Testis (tissue), 2 donors: ENCODE data around the gene PRPH.

ENCODE experiments used
- POLR2A ChIP-seq: fragments of 450-650 bp; IDR thresholded peaks from one replicate; pipeline ENCODE4 v1.6.1; 2017; ENCODE audit warnings: antibody characterized with exemption, mild to moderate bottlenecking, moderate library complexity
- TF ChIP-seq, protein P1 (sequence below), 3 experiments: fragments of 450-650 bp in 2 of 3; fragments of 200-600 bp in 1 of 3; sonication (generic) in 1 of 3; IDR thresholded peaks; one replicate each; pipeline ENCODE4 v1.5.1; 2016 to 2019; ENCODE audit warnings: antibody characterized with exemption in 3 of 3, mild to moderate bottlenecking in 2 of 3, moderate library complexity in 1 of 3

DNA sequence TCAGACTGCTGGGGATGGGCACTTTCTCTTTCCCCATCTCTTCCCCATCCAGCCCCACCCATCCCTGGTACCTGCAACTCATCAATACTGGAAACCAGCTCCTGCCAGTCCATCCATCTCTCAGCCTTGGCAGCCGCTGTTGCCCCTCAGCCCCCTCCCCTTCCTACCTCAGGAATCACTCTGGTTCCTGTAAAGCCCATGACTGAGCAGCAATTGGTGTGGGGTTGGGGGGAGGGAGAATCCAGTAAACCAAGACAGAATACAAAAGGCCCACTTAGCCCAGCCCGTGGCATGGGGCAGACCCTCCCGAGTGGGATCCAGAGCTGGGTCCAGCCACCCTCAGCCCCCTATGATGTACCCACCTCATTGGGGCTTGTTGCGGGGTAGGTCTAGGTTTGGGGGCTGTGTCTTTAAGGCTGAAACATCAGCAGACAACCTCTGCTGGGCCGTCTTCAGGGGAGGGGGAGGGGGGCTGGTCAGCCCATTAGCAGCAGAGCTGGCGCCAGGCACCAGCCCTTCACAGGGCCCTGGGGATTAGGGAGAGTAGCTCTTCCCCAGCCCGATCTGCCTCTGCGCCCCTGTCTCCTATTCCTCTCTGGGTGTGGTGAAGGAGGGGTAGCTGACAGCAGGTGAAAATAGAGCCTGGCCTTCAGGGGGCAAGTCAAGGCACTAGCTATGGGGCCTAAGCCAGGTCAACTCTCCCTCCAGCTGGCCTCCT lies 702 bp upstream of the PRPH start:
- TF ChIP-seq, protein P1, sequence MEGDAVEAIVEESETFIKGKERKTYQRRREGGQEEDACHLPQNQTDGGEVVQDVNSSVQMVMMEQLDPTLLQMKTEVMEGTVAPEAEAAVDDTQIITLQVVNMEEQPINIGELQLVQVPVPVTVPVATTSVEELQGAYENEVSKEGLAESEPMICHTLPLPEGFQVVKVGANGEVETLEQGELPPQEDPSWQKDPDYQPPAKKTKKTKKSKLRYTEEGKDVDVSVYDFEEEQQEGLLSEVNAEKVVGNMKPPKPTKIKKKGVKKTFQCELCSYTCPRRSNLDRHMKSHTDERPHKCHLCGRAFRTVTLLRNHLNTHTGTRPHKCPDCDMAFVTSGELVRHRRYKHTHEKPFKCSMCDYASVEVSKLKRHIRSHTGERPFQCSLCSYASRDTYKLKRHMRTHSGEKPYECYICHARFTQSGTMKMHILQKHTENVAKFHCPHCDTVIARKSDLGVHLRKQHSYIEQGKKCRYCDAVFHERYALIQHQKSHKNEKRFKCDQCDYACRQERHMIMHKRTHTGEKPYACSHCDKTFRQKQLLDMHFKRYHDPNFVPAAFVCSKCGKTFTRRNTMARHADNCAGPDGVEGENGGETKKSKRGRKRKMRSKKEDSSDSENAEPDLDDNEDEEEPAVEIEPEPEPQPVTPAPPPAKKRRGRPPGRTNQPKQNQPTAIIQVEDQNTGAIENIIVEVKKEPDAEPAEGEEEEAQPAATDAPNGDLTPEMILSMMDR (IDR thresholded peaks at IDR 0.05) = no peak
- TF ChIP-seq POLR2A = no peak
